Islet of Langerhans (tissue), 1 donor: ENCODE data around the gene CCDC185.

ENCODE experiments used
- FAIRE-seq: peaks from one replicate; lab custom pipeline; 2011; peaks lifted over from hg19 to GRCh38; lab: Jason Lieb, UNC

Gene CCDC185

GRCh38 chr1:223437151-223437550, 43.9 kb downstream of the CCDC185 start:
- FAIRE-seq: no peak

GRCh38 chr1:223443397-223443796, 50.2 kb downstream of the CCDC185 start:
- no peak for FAIRE-seq

- no peak for FAIRE-seq
These were observed 51.2 kb downstream of the CCDC185 start for GRCh38 chr1:223444411-223444810.
